Epithelial cell of proximal tubule (primary cell): ENCODE results near the gene ANAPC2. TPM values are rescaled to one million over a fixed set of nuclear protein-coding genes. Genes with fewer than 3 reads are reported as not detected.

Experiments used
- DNase-seq: peaks from one replicate; pipeline ENCODE4 v3.0.0-alpha.2; 2011; ENCODE audit warnings: low read depth
- H3K4me3 ChIP-seq: 2 replicates; pipeline ENCODE4 v1.5.1; 2011; ENCODE audit warnings: low read depth, mild to moderate bottlenecking, low read length
- CTCF ChIP-seq: conservative IDR thresholded peaks from 2 replicates; pipeline ENCODE4 v1.5.1; 2012; ENCODE audit warnings: low read depth, mild to moderate bottlenecking, low read length
- total RNA-seq: library from RNA; depleted of rRNA; stranded (reverse); fragments of >200 nt; gene quantifications from 2 replicates; pipeline ENCODE4 v1.2.3, GENCODE V29; 2015

ANAPC2 gene
- total RNA-seq, 1 donor from 2014 or later: 16.7 TPM

GRCh38 chr9:137224830-137225694 lies 36.7 kb upstream of the ANAPC2 start, which contains the start of gene CYSRT1:
CYSRT1 (plus strand) TSS chr9:137225174; CDS start chr9:137225622, 448 bp downstream.
- TF ChIP-seq CTCF: no peak
- H3K4me3 ChIP-seq: peak within 1 kb of the TSS; percentile 91
- DNase-seq: no peak

- peak; percentile 80 for DNase-seq
- TF ChIP-seq CTCF: no peak
- H3K4me3 ChIP-seq: peak overlapping the region; percentile 91
Measured at GRCh38 chr9:137223078-137223970, 35.0 kb upstream of the ANAPC2 start.

GRCh38 chr9:137222190-137223077 lies 34.1 kb upstream of the ANAPC2 start, which contains the start of gene RNF208:
RNF208 (minus strand) TSS chr9:137222240; CDS start chr9:137221212, 1,028 bp downstream.
- no peak for TF ChIP-seq CTCF
- peak within 1 kb of the TSS; percentile 91 for H3K4me3 ChIP-seq
- no peak for DNase-seq

GRCh38 chr9:137221506-137222111 lies 33.2 kb upstream of the ANAPC2 start:
- TF ChIP-seq CTCF: no peak
- peak overlapping the region; percentile 52 for H3K4me3 ChIP-seq

GRCh38 chr9:137221095-137221505 lies 32.7 kb upstream of the ANAPC2 start:
- no peak overlapping the region for H3K4me3 ChIP-seq
- no peak for TF ChIP-seq CTCF
- no peak for DNase-seq

More at GRCh38 chr9:137221506-137222111, 33.2 kb upstream of the ANAPC2 start:
- DNase-seq: no peak
